Activated CD8-positive, alpha-beta T cell treated with anti-CD3 and anti-CD28 coated beads, Interleukin-2, amount 10 ng/mL, durations not matched to agents 7 days and 5 days (primary cell): ENCODE measurements around the gene AMIGO2. TPM values are rescaled to one million over a fixed set of nuclear protein-coding genes. Genes with fewer than 3 reads are reported as not detected.

ENCODE experiments used
- ATAC-seq: fragments of 150-1000 bp; cut with Tn5 transposase; one replicate; pipeline ENCODE4 v1.10.0; 2021; ENCODE audit warnings: moderate library complexity
- CTCF ChIA-PET: fragments of 350-600 bp; sonication (Branson Sonifier 250); formaldehyde crosslinking; loops from one replicate; lab custom pipeline; 2021; ENCODE audit warnings: antibody characterized with exemption; lab: Charles Lee
- POLR2A ChIA-PET: fragments of 350-600 bp; sonication (Branson Sonifier 250); formaldehyde crosslinking; loops from one replicate; lab custom pipeline; 2021; ENCODE audit warnings: antibody characterized with exemption; lab: Charles Lee
- DNase-seq: peaks from one replicate; pipeline ENCODE4 v3.0.0-alpha.2; 2020
- H3K27ac Mint-ChIP-seq: one replicate; pipeline ENCODE4 v1.8.0; 2021; ENCODE audit warnings: mild to moderate bottlenecking, mixed read lengths
- H3K27me3 Mint-ChIP-seq: one replicate; pipeline ENCODE4 v1.8.0; 2021; ENCODE audit warnings: low read depth, mixed read lengths
- H3K36me3 Mint-ChIP-seq: one replicate; pipeline ENCODE4 v1.8.0; 2021; ENCODE audit warnings: low read depth, mixed read lengths
- H3K4me1 Mint-ChIP-seq: one replicate; pipeline ENCODE4 v1.8.0; 2021; ENCODE audit warnings: low read depth, mixed read lengths
- H3K4me3 Mint-ChIP-seq: one replicate; pipeline ENCODE4 v1.8.0; 2021; ENCODE audit warnings: mild to moderate bottlenecking, mixed read lengths
- H3K9me3 Mint-ChIP-seq: one replicate; pipeline ENCODE4 v1.8.0; 2022; ENCODE audit warnings: mixed read lengths; ENCODE audit not compliant: insufficient read depth
- total RNA-seq, 2 experiments: library from RNA; stranded (reverse); gene quantifications; one replicate each; pipeline ENCODE4 v1.2.3, GENCODE V29; 2021

The AMIGO2 gene
- total RNA-seq, 2 experiments from 2014 or later = 10.2 TPM

DNA sequence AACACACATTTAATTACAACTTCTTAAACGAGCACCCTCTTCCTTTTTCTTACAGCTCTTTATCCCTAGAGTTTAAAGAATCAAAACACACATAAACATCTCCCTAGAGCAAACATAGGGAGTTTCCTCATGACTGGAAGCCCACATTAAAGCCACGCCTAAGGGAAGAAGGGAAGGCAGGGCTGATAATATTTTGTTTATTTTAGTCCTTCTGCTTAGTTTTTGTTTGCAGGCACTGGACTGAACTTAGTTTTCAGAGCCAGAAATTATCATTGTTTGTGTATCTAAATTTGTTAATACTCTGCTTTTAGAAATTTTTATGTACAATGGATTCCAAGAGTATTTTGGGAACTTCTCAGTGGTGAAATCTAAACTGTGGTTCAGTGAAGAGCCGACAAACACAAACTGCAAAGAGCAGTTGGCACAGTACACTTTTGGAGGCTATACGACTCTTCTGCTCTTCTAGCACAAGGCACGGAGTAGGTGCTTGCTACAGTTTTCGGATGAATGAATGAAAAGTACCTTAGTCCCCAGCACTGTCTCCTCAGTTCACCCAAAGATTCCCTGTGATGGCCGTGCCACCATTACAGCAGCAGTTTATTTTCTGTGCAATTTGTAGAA is 17.6 kb upstream of the AMIGO2 start:
- no peak for DNase-seq
- ChIA-PET CTCF (interaction anchor here (1.3 to 1.5 kb wide), 2 partner anchors 19 to 26 kb away, joined by 3 to 4 read pairs; no protein-coding TSS in a partner anchor), POLR2A (no interaction called here)

DNA sequence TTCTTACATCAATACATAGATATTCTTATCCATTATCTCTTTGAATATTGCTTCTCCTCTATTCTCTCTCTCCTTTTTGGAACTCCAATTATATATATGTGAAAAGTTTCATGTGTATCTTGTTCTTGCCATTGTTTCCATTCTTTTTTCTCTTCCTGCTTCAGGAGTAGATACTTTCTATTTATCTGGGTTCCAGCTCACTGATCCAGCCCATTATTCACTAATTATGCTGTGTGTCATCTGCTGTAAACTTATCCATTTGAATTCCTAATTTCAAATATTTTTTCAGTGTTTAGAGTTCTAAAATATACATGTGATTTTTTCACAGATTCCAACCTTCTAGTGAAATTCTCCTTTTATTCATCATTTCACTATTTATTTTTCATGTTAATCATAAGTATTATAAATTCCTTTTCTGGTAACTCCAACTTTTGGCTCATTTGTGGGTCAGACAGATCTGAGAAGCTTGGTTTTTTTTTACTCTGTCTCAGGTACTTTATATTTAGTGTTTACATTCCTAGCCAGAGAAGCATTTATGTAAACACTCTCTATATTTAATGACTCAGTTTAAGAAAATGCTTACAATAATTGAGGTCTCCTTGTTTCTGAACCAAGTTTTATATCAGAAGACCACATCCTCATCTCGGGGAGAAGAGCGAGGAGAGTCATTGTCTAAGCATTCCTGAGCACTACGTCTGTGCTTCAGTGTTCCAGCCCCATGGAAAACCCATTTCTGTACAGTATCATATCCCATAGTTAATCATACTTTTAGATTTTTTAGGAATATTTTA is 15.9 kb upstream of the AMIGO2 start:
- no peaks in the 10 kb centered on the region for H3K27me3 Mint-ChIP-seq
- H3K4me1 Mint-ChIP-seq = peaks cover 16% of the 10 kb centered on the region
- H3K27ac Mint-ChIP-seq = no peak overlapping the region
- ChIA-PET CTCF (interaction anchor here (0.9 to 1.5 kb wide), 5 partner anchors 17 to 302 kb away, joined by 3 to 4 read pairs (median 3); no protein-coding TSS in a partner anchor), POLR2A (no interaction called here)
- no peak for DNase-seq
- no peak for ATAC-seq
- peaks cover 11% of the 10 kb centered on the region for H3K36me3 Mint-ChIP-seq
- H3K9me3 Mint-ChIP-seq = no peaks in the 10 kb centered on the region
- no peak overlapping the region for H3K4me3 Mint-ChIP-seq

More for the DNA sequence above, 17.6 kb upstream of the AMIGO2 start:
- peaks cover 7% of the 10 kb centered on the region for H3K36me3 Mint-ChIP-seq
- no peaks in the 10 kb centered on the region for H3K27me3 Mint-ChIP-seq
- H3K4me3 Mint-ChIP-seq = no peak overlapping the region
- no peaks in the 10 kb centered on the region for H3K9me3 Mint-ChIP-seq
- H3K4me1 Mint-ChIP-seq = peaks cover 16% of the 10 kb centered on the region
- no peak overlapping the region for H3K27ac Mint-ChIP-seq
- no peak for ATAC-seq

GRCh38 chr12:47094804-47095203 is 15.0 kb upstream of the AMIGO2 start:
- Mint-ChIP-seq H3K9me3 (peaks cover 3% of the 10 kb centered on the region), H3K27ac (no peak overlapping the region), H3K36me3 (peaks cover 19% of the 10 kb centered on the region), H3K4me1 (peaks cover 16% of the 10 kb centered on the region), H3K27me3 (no peaks in the 10 kb centered on the region), H3K4me3 (no peak overlapping the region)
- ChIA-PET POLR2A (no interaction called here), CTCF (interaction anchor here (0.9 to 1.4 kb wide), 5 partner anchors 17 to 303 kb away, joined by 3 to 5 read pairs (median 3); no protein-coding TSS in a partner anchor)
- DNase-seq (no peak), ATAC-seq (no peak)

DNA sequence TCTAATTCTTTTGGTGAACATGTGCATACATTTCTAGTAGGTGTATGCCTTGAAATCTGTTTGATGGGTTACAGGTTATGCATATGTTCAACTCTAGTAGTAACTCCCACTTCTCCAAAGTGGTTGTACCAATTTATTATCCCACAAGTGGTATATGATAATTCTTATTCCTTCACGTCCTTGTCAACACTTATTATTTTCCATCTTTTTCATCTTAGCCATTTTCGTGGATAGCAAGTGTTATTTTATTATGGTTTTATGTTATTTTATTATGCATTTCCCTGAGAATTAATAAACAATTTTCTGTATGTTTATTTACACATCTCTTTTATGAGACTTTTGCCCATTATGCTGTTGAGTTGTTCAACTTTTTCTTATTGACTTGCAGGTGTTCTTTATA is 11.2 kb upstream of the AMIGO2 start:
- no peak overlapping the region for H3K4me3 Mint-ChIP-seq
- ATAC-seq (no peak), DNase-seq (no peak)
- H3K27me3 Mint-ChIP-seq = no peaks in the 10 kb centered on the region
- no peak overlapping the region for H3K27ac Mint-ChIP-seq
- H3K36me3 Mint-ChIP-seq = peaks cover 23% of the 10 kb centered on the region
- peaks cover 24% of the 10 kb centered on the region for H3K4me1 Mint-ChIP-seq
- CTCF ChIA-PET = no interaction called here
- POLR2A ChIA-PET = no interaction called here
- peaks cover 3% of the 10 kb centered on the region for H3K9me3 Mint-ChIP-seq

DNA sequence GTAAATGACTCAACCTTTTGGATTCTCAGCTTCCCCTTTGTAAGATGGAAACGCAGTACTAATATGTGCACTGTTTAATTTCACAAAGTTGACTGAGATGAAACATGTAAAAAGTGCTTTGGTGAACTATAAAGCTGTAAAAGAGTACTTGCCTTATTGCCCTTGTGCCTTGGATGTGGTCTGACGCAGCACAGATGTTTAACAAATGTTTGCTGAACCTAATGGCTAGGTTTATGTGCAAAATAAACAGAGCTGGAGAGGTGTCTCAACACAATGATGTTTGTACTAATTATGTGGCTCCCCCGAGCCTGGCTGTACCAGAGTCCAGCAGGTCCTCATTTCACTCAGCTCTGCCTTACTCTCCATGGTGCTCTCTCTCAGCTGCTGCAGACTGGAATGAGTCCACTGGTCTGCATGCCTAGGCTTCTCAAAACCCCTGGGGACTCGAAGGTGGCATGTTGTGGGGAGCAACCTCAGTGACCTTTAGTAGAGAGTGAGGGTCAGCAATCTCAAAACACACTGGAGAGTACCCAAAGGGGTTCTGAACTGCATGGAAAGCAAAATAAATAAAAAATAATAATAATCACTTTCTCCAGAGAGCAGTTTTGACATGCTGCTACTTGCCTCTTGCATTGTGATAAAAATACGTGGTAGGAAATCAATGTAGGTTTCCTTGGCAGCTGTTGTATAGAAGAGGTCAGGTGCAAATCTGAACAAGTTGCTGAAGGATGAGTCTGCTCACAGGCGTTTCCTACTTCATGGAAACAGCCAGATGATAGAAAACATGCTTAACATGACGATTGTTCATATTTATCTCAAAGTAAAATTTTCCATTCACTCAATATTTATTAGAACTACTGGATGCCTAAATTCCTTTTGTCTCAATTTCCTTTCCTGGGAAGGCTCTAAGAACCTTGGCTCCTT is 8.5 kb upstream of the AMIGO2 start:
- ChIA-PET CTCF (interaction anchor here (1.1 kb wide), 1 partner anchor 106 kb away, joined by 3 read pairs; no protein-coding TSS in a partner anchor), POLR2A (no interaction called here)
- H3K36me3 Mint-ChIP-seq = peaks cover 23% of the 10 kb centered on the region
- peaks cover 34% of the 10 kb centered on the region for H3K4me1 Mint-ChIP-seq
- H3K27me3 Mint-ChIP-seq = no peaks in the 10 kb centered on the region
- H3K9me3 Mint-ChIP-seq = peaks cover 3% of the 10 kb centered on the region
- H3K4me3 Mint-ChIP-seq = no peak overlapping the region
- ATAC-seq = no peak
- DNase-seq = no peak
- H3K27ac Mint-ChIP-seq = no peak overlapping the region

- POLR2A ChIA-PET = no interaction called here
- H3K4me1 Mint-ChIP-seq = peaks cover 45% of the 10 kb centered on the region
- H3K27ac Mint-ChIP-seq = no peak overlapping the region
- no peaks in the 10 kb centered on the region for H3K27me3 Mint-ChIP-seq
- CTCF ChIA-PET = interaction anchor here (1.1 to 1.9 kb wide), 3 partner anchors 16 to 311 kb away, joined by 3 to 6 read pairs (median 5); no protein-coding TSS in a partner anchor
- ATAC-seq (no peak), DNase-seq (no peak)
- peaks cover 19% of the 10 kb centered on the region for H3K36me3 Mint-ChIP-seq
- H3K4me3 Mint-ChIP-seq = no peak overlapping the region
- H3K9me3 Mint-ChIP-seq = peaks cover 3% of the 10 kb centered on the region
These were observed 7.4 kb upstream of the AMIGO2 start for GRCh38 chr12:47087088-47087688.

DNA sequence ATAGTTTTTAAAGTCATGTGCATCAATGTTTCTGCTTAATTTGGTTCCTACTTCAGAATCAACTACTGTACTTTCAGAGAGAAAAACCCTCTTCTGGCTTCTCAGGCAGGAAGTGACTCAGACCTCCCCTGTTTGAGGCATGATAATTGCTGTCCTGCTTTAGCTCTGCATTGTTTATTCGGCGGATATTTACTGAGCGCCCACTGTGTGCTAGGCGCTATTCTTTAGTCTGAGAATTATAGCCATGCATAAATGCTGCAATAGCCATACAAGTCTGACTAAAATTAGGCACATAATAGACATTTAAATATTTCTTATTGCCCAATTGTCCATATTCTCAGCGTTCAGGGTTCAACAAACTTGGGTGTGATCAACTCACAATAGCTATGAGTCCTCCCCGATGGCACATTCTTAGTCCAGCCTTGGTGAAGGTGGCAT is 6.1 kb upstream of the AMIGO2 start:
- Mint-ChIP-seq H3K4me1 (peaks cover 56% of the 10 kb centered on the region), H3K27ac (peak overlapping the region; percentile 73), H3K9me3 (peaks cover 3% of the 10 kb centered on the region), H3K36me3 (peaks cover 17% of the 10 kb centered on the region), H3K27me3 (no peaks in the 10 kb centered on the region), H3K4me3 (peak overlapping the region; percentile 30)
- ATAC-seq (peak; percentile 92), DNase-seq (peak; percentile 74)
- CTCF ChIA-PET = interaction anchor here (1.0 to 1.9 kb wide), 8 partner anchors 14 to 312 kb away, joined by 3 to 7 read pairs (median 5); no protein-coding TSS in a partner anchor
- POLR2A ChIA-PET = interaction anchor here (0.6 to 1.3 kb wide), 2 partner anchors 122 to 217 kb away, joined by 3 to 4 read pairs; no protein-coding TSS in a partner anchor

DNA sequence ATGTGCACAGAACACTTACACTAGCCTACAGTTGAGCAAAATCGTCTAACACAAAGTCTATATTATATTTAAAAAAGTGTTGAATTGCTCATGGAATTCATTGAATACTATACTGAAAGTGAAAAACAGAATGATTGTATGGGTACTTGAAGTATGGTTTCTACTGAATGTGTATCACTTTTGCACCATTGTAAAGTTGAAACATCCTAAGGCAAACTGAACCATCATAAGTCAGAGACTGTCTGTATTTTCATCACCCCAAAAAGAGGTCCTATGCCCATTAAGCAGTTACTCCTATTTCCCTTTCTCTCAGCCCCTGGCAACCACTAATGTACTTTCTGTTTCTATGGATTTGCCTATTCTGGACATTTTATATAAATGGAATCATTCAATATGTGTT is 4.4 kb upstream of the AMIGO2 start:
- Mint-ChIP-seq H3K27ac (peak overlapping the region; percentile 73), H3K36me3 (peaks cover 17% of the 10 kb centered on the region), H3K9me3 (no peaks in the 10 kb centered on the region), H3K4me1 (peaks cover 58% of the 10 kb centered on the region), H3K4me3 (no peak overlapping the region), H3K27me3 (no peaks in the 10 kb centered on the region)
- DNase-seq (no peak), ATAC-seq (no peak)
- ChIA-PET POLR2A (interaction anchor here (0.9 kb wide), 1 partner anchor 132 kb away, joined by 3 read pairs; no protein-coding TSS in a partner anchor), CTCF (interaction anchor here (0.7 to 1.9 kb wide), 7 partner anchors 63 to 314 kb away, joined by 3 to 7 read pairs (median 3); no protein-coding TSS in a partner anchor)

- H3K36me3 Mint-ChIP-seq = peaks cover 19% of the 10 kb centered on the region
- no peak overlapping the region for H3K4me3 Mint-ChIP-seq
- peak overlapping the region; percentile 23 for H3K27ac Mint-ChIP-seq
- ATAC-seq = no peak
- ChIA-PET POLR2A (interaction anchor here (1.1 to 1.7 kb wide), 2 partner anchors 134 to 145 kb away, joined by 4 to 7 read pairs; no protein-coding TSS in a partner anchor), CTCF (interaction anchor here (0.8 to 4.4 kb wide), 12 partner anchors 10 to 224 kb away, joined by 3 to 39 read pairs (median 3); no protein-coding TSS in a partner anchor)
- no peak for DNase-seq
- H3K4me1 Mint-ChIP-seq = peaks cover 67% of the 10 kb centered on the region
- H3K9me3 Mint-ChIP-seq = no peaks in the 10 kb centered on the region
- H3K27me3 Mint-ChIP-seq = no peaks in the 10 kb centered on the region
These were observed 3.2 kb upstream of the AMIGO2 start for GRCh38 chr12:47082796-47083621.

DNA sequence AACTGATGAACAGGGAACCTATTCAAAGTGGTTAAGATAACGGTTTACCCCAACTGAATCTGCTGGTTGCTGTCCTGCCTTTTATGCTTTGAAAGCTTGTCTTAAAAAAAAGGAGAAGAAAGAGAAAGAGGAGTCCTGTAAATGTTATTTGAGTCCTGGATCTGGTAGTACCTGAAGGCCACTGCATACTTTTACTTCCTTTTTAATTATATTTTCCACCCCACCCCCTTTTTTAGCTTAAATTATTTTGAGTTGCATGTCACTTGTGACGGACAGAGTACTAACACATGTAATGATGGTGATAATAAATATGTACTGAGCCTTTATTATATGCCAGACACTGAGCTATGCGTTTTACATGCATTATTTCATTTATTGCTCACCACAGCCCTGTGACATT is 2.5 kb upstream of the AMIGO2 start:
- no peak for DNase-seq
- ATAC-seq = no peak
- H3K9me3 Mint-ChIP-seq = no peaks in the 10 kb centered on the region
- H3K27ac Mint-ChIP-seq = no peak overlapping the region
- peaks cover 26% of the 10 kb centered on the region for H3K36me3 Mint-ChIP-seq
- H3K4me1 Mint-ChIP-seq = peaks cover 74% of the 10 kb centered on the region
- no peaks in the 10 kb centered on the region for H3K27me3 Mint-ChIP-seq
- H3K4me3 Mint-ChIP-seq = no peak overlapping the region
- ChIA-PET CTCF (interaction anchor here (0.7 to 4.4 kb wide), 11 partner anchors 11 to 286 kb away, joined by 3 to 39 read pairs (median 3); no protein-coding TSS in a partner anchor), POLR2A (interaction anchor here (0.8 to 1.7 kb wide), 2 partner anchors 134 to 146 kb away, joined by 4 read pairs; no protein-coding TSS in a partner anchor)
